ENCODE data around the gene CDC42EP5. TPM values are rescaled to one million over a fixed set of nuclear protein-coding genes. Genes with fewer than 3 reads are reported as not detected.

CDC42EP5 gene
- total RNA-seq, 1 donor from 2014 or later, result 21.4 TPM

- H3K27me3 Mint-ChIP-seq (ENCODE audit: unreplicated experiment), result peaks cover 32% of the 10 kb centered on the region
- no peak overlapping the region for H3K4me3 Mint-ChIP-seq (ENCODE audit: unreplicated experiment)
- H3K4me1 Mint-ChIP-seq (ENCODE audit: unreplicated experiment), result peaks cover 29% of the 10 kb centered on the region
- no peaks in the 10 kb centered on the region for H3K9me3 Mint-ChIP-seq (ENCODE audit: unreplicated experiment)
- no peak for TF ChIP-seq CTCF (IDR thresholded peaks at IDR 0.05; ENCODE audit: unreplicated experiment)
- peak; percentile 61 for DNase-seq (ENCODE audit: low spot score)
- H3K27ac Mint-ChIP-seq (ENCODE audit: unreplicated experiment), result no peak overlapping the region
- H3K36me3 Mint-ChIP-seq (ENCODE audit: low read depth, unreplicated experiment), result peaks cover 26% of the 10 kb centered on the region
These were observed 10.2 kb downstream of the CDC42EP5 start for GRCh38 chr19:54462655-54463530.

GRCh38 chr19:54462047-54462654 lies 10.9 kb downstream of the CDC42EP5 start:
- DNase-seq (ENCODE audit: low spot score), result no peak
- peaks cover 32% of the 10 kb centered on the region for H3K27me3 Mint-ChIP-seq (ENCODE audit: unreplicated experiment)
- H3K27ac Mint-ChIP-seq (ENCODE audit: unreplicated experiment), result peak overlapping the region; percentile 80
- H3K4me1 Mint-ChIP-seq (ENCODE audit: unreplicated experiment), result peaks cover 29% of the 10 kb centered on the region
- H3K4me3 Mint-ChIP-seq (ENCODE audit: unreplicated experiment), result peak overlapping the region; percentile 69
- peaks cover 29% of the 10 kb centered on the region for H3K36me3 Mint-ChIP-seq (ENCODE audit: low read depth, unreplicated experiment)
- TF ChIP-seq CTCF (IDR thresholded peaks at IDR 0.05; ENCODE audit: unreplicated experiment), result no peak
- no peaks in the 10 kb centered on the region for H3K9me3 Mint-ChIP-seq (ENCODE audit: unreplicated experiment)

- H3K27ac Mint-ChIP-seq (ENCODE audit: unreplicated experiment), result peak overlapping the region; percentile 80
- no peak for DNase-seq (ENCODE audit: low spot score)
- no peak for TF ChIP-seq CTCF (IDR thresholded peaks at IDR 0.05; ENCODE audit: unreplicated experiment)
- peak overlapping the region; percentile 69 for H3K4me3 Mint-ChIP-seq (ENCODE audit: unreplicated experiment)
- peaks cover 29% of the 10 kb centered on the region for H3K36me3 Mint-ChIP-seq (ENCODE audit: low read depth, unreplicated experiment)
- peaks cover 32% of the 10 kb centered on the region for H3K27me3 Mint-ChIP-seq (ENCODE audit: unreplicated experiment)
- H3K4me1 Mint-ChIP-seq (ENCODE audit: unreplicated experiment), result peaks cover 29% of the 10 kb centered on the region
- H3K9me3 Mint-ChIP-seq (ENCODE audit: unreplicated experiment), result no peaks in the 10 kb centered on the region
These were observed 11.5 kb downstream of the CDC42EP5 start for GRCh38 chr19:54461613-54462012.

GRCh38 chr19:54461210-54461609 lies 11.9 kb downstream of the CDC42EP5 start:
- Mint-ChIP-seq H3K36me3 (ENCODE audit: low read depth, unreplicated experiment) (peaks cover 29% of the 10 kb centered on the region), H3K4me1 (ENCODE audit: unreplicated experiment) (peaks cover 29% of the 10 kb centered on the region), H3K9me3 (ENCODE audit: unreplicated experiment) (no peaks in the 10 kb centered on the region), H3K27me3 (ENCODE audit: unreplicated experiment) (peaks cover 33% of the 10 kb centered on the region), H3K4me3 (ENCODE audit: unreplicated experiment) (peak overlapping the region; percentile 69), H3K27ac (ENCODE audit: unreplicated experiment) (peak overlapping the region; percentile 80)
- no peak for TF ChIP-seq CTCF (IDR thresholded peaks at IDR 0.05; ENCODE audit: unreplicated experiment)
- no peak for DNase-seq (ENCODE audit: low spot score)
